CD4-positive, alpha-beta T cell treated with Interleukin-4 for 4 hours (primary cell): Measurements from ENCODE around the gene TMEM101.
"Not testable (repeated sequence)": the region's sequence is repeated elsewhere in the genome, so short reads cannot be mapped to it uniquely, and the experiment has no call there.

ENCODE experiments used
- DNase-seq: peaks from one replicate; pipeline ENCODE4 v3.0.0-alpha.2; 2020

Gene TMEM101

GRCh38 chr17:44000141-44000860 lies 14.5 kb downstream of the TMEM101 start:
- no peak for DNase-seq

DNA sequence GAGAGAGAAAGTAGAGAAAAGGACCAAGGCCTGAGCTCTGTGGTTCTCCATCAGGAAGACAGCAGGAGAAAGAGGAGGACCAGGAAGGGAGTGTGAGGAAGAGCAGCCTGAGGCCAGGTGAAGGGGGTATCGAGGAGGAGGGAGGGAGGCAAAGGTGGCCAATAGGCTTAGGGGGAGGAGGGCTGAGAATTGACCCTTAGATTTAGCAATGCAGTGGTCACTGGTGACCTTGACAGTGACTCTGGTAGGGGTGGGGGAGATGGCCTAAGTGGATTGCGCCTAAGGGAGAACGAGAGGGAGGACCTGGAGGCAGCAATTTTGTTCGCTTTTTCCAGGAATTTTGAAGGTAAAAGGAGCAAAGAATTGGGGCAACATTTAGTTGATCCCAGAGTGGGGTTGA lies 15.7 kb downstream of the TMEM101 start:
- no peak for DNase-seq

GRCh38 chr17:43998552-43998951 lies 16.2 kb downstream of the TMEM101 start:
- no peak for DNase-seq

- not testable (repeated sequence) for DNase-seq
Observed at GRCh38 chr17:43997180-43997579, 17.6 kb downstream of the TMEM101 start.

DNA sequence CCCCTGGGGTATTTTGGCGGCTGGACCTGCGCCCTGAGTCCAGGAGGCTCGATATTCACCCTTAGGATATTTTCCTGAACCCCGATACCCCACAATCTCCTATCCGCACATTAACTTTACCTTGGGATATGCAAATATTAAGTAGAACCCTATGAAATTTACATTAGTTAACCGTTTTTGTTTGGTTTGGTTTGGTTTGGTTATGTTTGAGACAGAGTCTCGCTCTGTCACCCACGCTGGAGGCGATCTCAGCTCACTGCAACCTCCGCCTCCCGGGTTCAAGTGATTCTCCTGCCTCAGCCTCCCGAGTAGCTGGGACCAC lies 19.7 kb downstream of the TMEM101 start:
- DNase-seq, result no peak

DNA sequence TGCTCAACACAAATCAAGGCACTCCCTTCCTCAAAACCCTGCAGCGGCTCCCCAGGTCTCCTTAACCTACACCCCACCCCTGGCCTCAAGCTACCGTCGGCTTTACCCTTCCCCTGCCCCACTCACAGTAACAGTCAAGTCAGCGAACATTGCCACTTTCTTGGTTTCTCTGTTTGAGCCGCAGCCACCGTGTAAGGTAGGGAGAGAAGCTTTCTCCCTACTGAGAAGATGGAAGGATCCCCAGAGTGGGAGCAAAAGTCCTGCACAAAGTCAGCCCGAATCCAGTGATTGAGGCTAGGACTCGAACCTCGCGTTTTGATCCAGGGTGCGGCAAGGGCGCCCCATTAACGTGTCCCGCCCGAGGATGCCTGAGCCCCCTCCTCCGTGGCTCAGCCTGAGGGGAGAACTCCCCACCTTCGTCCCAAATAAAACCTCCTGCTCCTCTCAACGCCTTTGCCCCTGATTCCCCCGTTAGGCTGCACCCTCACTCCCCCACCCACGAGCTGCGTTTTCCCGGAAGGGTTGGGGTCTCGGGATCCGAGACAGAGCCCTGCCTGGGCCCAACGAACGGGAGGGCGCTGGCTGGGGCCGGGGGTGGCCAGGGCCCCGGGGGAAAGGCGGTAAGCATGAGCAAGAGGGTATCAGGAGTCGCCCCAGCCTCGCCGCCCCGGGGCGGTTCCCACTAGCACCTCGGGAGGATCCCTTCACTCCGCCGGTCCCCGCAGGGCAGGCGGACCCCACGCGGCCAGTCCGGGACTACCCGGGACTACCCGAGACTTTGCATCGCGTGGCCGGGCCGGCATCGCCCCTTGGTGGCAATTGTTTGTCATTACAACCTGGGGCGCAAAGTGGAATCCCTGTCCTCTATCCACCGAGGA lies 20.3 kb downstream of the TMEM101 start:
- peak; percentile 52 for DNase-seq

DNA sequence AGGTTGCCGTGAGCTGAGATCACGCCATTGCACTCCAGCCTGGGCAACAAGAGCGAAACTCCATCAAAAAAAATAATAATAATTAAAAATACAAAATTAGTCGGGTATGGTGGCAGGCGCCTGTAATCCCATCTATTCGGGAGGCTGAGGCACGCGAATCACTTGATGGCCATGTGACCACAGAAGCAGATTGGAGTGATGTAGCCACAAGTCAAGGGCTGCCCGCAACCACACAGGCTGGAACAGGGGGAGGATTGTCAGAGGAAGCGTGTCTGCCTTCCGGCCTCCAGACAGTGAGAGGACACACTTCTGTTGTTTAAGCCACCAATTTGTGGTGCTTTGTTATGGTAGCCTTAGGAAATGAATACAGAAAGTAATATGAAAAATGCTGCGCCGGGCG lies 22.1 kb downstream of the TMEM101 start:
- no peak for DNase-seq

- no peak for DNase-seq
Observed at GRCh38 chr17:43988301-43988700, 26.5 kb downstream of the TMEM101 start.

GRCh38 chr17:43987131-43988021 lies 27.4 kb downstream of the TMEM101 start:
- DNase-seq, result no peak

DNA sequence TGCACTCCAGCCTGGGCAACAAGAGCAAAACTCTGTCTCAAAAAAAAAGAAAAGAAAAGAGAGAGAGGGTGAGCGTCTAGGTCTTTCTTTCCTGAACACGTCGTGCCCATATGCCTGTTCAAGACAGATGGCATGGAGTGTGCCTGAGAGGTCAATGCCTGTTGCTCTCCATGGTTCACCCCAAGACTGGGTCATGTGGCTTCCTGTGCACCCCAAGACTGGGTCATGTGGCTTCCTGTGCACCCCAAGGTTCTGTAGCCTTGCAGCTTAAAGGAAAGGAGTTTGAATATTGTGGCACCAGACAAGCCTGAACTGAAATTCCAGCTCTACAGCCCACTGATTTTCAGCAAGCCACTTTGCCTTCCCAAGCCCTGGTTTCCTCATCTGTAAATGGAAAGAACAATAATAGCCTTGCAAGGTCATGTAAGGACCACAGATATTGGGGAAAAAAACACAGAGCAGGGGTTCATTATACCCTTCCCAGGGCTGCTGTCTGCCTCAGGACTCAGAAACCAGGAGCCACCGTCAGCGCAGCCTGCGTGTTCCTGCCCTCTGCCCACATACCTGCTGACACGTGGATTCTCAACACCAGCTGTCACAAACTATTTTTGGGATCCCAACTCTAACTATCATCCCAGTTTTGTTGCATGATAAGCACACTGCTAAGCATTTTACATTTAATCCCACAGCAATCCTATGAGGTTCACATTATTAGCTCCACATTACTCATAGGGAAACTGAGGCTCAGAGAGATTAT lies 28.4 kb downstream of the TMEM101 start:
- DNase-seq, result no peak

DNA sequence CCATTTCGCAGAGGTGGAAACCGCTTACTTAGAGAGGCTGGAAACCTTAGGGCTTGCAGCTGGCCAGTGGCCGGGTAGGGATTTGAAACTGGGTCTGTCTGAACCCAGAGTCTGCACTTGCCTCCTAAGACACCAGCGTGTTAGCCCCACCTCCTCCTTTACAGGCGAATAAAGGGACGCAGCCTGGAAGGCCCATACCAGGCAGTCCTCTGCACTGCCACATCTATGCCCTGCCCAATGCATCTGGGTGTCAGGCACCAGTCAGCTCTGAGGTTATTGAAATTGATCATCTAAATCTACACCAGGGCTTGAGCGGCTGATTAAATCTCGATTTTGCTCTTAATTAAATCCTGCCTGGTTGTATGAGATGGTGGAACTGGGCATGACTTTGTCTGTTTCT lies 30.2 kb downstream of the TMEM101 start:
- DNase-seq, result no peak

DNA sequence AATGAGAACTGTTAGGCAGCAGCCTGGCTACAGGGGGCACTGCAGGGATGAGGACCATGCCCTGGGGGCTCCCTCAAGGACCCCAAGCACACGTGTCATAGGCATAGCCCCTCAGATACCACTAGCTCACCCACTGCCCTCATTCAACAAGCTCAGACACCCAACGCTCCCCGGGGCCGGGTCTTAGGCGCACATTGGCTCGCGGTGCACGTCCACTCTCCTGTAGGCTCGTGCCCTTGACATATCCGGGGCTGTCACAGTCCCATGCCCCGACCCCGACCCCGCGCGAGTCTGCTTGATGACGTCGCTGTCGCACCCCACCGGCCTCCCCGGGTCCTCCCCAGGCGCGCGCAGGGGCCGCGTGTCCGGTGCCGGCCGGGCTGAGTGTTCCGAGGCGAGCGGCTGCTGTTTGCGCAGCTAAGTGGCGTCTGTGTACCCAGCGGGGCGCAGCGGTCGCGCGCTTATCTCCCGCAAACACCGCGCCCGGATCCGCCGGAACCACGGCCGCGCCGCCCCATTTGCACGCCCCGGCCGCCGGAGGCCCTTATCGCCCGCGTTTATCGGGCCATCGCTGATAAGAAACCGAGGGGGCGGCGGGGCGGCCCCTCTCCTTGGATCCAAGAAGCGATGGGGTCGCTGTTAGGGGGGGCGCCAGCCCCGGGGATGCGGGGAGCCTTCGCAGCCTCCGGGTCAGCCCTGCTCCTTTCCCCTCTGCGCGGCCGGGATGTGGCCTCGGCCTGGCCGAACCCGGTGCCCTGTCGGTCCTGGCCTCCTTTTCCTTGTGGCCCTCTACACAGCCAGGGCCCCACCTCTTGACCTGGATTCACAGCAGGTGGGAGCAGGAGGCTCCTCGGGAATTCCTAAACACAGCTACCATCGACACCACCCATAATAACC lies 31.0 kb downstream of the TMEM101 start:
- no peak for DNase-seq

GRCh38 chr17:43983196-43983514 lies 31.6 kb downstream of the TMEM101 start:
- no peak for DNase-seq

DNA sequence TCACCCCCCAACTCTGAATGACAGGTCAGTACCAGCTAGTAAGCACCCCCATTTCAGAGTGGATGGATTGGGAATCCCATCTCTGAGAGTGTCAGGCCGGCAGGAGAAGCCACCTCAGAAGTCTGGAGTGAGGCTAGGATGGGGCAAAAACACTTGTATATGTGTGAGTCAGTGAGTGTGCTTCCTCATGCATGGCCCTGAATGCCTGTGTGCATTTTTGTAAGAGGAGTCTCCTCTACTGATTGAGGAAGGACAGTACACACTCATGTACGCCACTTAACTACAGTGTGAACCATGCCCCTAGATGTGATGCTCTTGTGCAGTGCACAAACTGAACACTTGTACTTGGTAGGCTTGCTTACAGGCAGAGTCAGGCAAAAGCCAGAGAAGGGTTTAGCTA lies 32.6 kb downstream of the TMEM101 start:
- DNase-seq, result no peak

- no peak for DNase-seq
Observed at GRCh38 chr17:43979671-43980070, 35.1 kb downstream of the TMEM101 start.

DNA sequence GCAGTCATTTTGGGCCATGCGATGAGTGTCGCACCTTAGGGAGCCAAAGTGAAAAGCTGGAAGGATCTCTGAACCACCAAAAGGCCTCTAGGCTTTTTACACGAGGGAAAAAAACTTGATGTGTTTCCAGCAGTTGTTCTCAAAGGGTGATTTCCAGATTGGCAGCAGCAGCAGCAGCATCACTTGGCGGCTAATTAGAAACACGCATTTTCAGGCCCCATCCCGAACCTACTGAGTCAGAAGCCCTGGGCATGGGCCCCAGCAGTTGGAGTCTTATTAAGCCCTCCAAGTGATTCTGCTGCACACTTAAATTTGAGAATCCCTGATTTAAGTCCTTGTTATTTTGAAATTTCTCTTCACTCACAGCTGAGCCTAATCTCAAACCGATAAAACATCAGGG lies 35.8 kb downstream of the TMEM101 start:
- no peak for DNase-seq

- no peak for DNase-seq
Observed at GRCh38 chr17:43978078-43978477, 36.7 kb downstream of the TMEM101 start.

GRCh38 chr17:43976963-43977837 lies 37.6 kb downstream of the TMEM101 start:
- DNase-seq, result no peak

- no peak for DNase-seq
Observed at GRCh38 chr17:43975898-43976297, 38.9 kb downstream of the TMEM101 start.

DNA sequence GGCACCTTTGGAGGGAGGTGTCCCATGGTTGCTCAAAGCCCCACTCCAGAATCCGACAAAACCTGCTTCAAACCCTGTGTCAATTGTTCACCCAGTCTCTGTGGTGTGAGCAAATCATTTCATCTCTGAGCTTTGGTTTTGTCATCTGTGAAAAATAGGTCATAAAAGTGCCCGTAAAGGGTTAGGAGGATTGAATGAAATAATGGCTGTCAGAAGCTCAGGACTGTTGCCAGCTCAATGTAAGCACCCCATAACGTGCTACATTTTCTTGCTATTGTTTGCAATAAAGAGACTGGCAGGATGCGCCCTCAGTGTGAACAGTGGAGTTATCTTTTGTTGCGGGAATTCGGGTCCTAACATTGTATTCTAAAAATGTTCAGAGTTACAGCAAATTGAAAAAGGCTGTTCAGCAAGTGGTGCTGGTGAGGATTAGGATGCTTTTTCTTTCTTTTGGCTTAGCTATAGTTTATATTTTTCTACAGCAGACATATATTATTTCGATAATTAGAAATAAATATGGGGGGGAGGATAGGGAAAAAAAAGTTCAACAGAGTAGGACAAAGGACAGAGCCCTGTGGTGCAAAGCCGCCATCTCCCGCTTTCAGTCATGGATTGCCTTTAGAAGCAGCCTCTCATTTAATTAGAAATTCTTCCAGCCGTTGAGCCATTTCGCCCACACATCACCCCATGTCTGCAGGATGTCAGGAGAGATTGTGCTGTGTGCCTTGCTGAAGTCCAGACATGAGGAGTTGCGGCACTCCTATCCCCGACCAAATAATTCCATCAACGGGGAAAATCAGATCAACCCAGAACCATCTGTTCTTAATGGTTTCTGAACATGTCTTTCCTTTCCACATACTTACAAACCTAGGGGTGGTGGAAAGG lies 40.1 kb downstream of the TMEM101 start:
- no peak for DNase-seq
